K562 treated with DMSO at 1 percent for 48 hours (cell line): Measurements from ENCODE around the gene INKA1. TPM values are rescaled to one million over a fixed set of nuclear protein-coding genes. Genes with fewer than 3 reads are reported as not detected.

ENCODE experiments used
- total RNA-seq: library from RNA; unstranded; fragments of 300-600 nt; gene quantifications from 2 replicates; pipeline ENCODE4 v1.2.3, GENCODE V29; 2022; ENCODE audit warnings: low replicate concordance; ENCODE audit errors: extremely low read depth

INKA1 gene
- not detected in 2 replicates for total RNA-seq

GRCh38 chr3:49802719-49803464 is at the start of gene INKA1:
TSS of gene INKA1 (plus strand) at chr3:49803261. CDS start at chr3:49803393, 132 bp downstream.

DNA sequence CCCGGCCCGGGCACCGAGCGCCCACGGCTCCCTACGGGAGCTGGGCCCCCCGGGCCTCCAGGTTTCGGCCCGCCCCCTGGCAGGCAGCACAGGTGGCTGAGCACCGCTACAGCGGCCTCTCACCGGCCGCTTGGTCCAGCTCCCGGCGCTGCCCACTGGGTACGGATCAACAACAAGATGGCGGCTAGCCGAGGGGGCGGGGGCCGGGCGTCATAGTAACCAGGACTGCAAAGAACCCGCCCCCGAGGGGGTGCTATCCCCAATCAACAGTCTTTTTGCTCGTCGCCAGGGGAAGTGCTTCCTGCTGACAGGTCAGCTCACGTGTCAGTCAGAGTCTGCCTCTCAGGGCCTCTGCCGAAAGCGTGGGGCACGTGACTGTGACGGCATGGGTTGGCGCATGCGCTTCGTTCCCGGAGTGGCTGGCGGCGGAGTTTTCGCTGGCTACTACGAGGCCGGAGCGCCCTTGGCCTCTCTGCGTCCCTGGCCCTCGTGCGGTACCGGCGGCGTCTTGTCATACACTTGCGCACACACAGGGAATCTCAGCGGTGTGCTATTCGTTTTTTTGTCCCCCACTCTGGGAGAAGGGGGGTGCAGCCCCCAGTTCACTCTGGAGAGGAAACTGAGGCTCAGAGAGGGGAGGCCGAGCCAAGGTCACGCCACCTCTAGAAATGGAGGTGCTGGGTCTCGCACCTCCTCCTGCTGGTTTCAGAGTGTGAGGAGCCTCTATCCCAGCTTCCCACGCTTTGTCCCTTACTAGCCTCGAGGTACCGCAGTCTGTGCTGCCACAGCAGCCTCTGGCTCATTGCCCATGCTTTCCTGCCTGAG is 16.5 kb upstream of the INKA1 start, which contains the start of gene IP6K1:
Gene IP6K1 (minus strand): TSS at position 186 of the 825 bp plus-strand sequence. CDS start 38,502 bp downstream, outside the sequence.

GRCh38 chr3:49799761-49800160 is 3.3 kb upstream of the INKA1 start, which contains the start of gene CDHR4:
TSS of gene CDHR4 (minus strand) at chr3:49799873. CDS start at chr3:49799812, 61 bp downstream.

GRCh38 chr3:49813497-49814174 is 10.6 kb downstream of the INKA1 start, which contains the start of gene UBA7:
TSS of gene UBA7 (minus strand) at chr3:49813953. CDS start at chr3:49813787, 166 bp downstream.

Other genes with a start within 250 kb of the INKA1 start
- gene BSN, start 248.8 kb upstream of the INKA1 start, total RNA-seq, result not detected in 2 replicates
- not detected in 2 replicates for gene APEH, start 128.9 kb upstream of the INKA1 start, total RNA-seq
- gene MST1, start 113.8 kb upstream of the INKA1 start, total RNA-seq, result not detected in 2 replicates
- not detected in 2 replicates for gene RNF123, start 113.7 kb upstream of the INKA1 start, total RNA-seq
- gene AMIGO3, start 83.6 kb upstream of the INKA1 start, total RNA-seq, result not detected in 2 replicates
- not detected in 2 replicates for gene GMPPB, start 79.3 kb upstream of the INKA1 start, total RNA-seq
- gene IP6K1, start 16.7 kb upstream of the INKA1 start, total RNA-seq, result not detected in 2 replicates
- not detected in 2 replicates for gene CDHR4, start 3.4 kb upstream of the INKA1 start, total RNA-seq
- gene UBA7, start 10.7 kb downstream of the INKA1 start, total RNA-seq, result not detected in 2 replicates
- gene TRAIP, start 53.3 kb downstream of the INKA1 start, total RNA-seq, result not detected in 2 replicates
- gene CAMKV, start 66.6 kb downstream of the INKA1 start, total RNA-seq, result not detected in 2 replicates
- gene MST1R, start 100.6 kb downstream of the INKA1 start, total RNA-seq, result not detected in 2 replicates
- gene MON1A, start 126.5 kb downstream of the INKA1 start, total RNA-seq, result not detected in 2 replicates
- not detected in 2 replicates for gene RBM6, start 136.9 kb downstream of the INKA1 start, total RNA-seq